CD4-positive, alpha-beta T cell treated with Interleukin-4 for 1 hour (primary cell): Measurements from ENCODE around the gene RFX2.

Experiments
- DNase-seq, 2 donors: peaks; one replicate each; pipeline ENCODE4 v3.0.0-alpha.2; 2020 to 2022

Gene RFX2

DNA sequence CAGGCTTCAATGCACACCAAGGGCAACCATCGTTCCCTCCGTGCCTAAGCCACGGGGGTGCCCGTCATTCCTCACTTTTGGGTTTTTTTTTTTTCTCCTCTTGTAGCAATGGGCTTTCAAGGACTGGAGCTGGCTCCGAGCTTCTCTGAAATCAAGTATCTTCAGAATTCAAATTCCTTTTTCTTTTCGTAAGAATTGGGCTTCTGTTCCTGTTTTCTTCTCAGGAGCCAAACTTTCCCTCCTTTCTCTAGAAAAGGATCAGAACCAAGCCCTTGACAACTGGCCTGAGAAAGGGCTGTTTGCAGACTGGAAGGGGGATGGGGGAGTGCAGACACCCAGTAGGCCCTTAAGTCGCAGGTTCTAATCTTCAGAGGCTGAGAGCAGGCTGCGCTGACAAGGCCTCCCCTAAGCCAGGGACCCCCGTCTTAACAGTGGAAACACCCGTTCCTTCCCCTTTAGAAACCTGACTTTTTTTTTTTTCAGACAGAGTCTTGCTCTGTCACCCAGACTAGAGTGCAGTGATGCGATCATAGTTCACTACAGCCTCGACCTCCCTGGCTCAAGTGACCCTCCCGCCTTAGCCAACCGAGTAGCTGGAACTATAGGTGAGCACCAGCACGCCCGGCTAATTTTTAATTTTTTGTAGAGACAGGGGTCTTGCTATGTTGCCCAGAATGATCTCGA, 51.6 kb downstream of the RFX2 start:
- DNase-seq: no peak

DNA sequence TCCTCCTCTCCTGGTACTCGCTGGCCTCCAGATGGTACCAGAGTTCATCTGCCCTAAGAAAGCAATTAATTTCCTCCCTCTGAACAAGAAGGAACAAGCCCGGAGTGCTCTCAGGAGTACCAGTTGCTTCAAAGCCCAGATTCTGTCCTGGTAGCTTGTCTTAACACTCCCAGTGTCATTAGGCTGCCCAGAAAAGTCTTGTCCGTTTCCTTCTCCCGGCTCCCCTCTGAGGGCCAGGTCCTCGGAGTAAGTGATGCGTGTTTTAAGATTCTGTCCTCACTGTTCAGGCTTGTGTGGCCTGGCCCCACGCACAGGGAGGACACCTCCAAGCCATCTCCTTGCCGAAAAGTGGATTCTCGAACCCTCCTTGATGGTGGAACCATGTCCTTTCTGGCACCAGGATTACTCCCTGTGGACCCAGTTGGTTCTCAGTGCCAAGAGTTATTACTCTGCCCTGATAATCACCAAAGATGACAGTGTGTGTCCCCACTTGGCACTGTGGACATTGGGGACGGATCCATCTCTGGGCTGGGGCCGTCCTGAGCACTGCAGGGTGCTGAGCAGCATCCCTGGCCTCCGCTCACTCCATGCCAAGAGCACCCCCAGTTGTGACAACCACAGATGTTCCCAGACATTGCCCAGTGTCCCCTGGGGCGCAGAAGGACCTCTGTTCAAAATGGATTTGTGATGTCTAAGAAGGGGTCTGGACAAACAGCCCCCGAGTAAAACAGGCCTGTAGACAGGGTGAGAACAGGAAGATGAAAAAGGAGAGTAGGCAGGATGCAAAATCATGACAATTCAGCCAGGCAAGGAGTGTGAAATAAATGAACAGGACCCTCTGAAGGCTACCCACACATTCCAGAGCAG, 52.4 kb downstream of the RFX2 start:
- DNase-seq: no peak

DNA sequence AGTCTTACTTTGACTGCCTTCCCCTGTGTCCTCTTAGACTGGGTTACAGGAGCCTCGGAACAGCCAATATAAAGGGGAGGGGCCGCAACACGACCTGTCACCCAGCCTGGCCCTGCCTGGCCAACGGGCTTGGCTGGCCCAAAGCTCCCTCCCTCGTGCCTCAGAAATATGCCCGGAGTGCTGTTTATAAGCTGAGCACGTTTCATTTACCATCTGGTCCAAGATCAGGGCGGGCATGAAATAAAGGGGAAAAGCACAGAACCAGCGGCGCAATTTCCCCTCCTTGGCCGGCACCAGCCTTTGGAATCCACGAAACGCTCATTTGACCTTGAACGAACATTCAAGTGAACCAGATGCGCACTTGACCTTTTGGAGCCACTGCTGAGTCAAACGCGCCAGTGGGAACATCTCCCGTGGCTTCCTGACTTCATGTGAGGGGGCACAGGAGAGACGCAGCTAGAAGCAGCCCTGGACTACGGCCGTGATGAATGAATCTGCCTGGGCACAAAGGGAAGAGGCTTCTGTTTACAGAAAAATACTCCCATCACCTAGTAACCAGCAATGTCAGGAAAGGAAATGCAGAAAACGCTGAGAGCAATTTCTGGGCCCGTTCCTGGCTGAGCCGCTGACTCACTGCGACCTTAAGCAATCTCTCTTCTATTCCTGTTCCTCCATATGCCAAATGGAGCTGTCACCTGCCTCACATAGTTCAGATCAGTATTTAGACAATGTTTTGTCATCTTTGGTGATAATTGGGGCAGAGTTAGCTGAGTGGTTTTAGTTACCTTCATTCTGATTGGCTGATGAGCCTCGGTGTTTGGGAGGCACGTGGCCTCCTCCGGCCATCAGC, 53.3 kb downstream of the RFX2 start:
- DNase-seq: peak; percentile 43 to 81

DNA sequence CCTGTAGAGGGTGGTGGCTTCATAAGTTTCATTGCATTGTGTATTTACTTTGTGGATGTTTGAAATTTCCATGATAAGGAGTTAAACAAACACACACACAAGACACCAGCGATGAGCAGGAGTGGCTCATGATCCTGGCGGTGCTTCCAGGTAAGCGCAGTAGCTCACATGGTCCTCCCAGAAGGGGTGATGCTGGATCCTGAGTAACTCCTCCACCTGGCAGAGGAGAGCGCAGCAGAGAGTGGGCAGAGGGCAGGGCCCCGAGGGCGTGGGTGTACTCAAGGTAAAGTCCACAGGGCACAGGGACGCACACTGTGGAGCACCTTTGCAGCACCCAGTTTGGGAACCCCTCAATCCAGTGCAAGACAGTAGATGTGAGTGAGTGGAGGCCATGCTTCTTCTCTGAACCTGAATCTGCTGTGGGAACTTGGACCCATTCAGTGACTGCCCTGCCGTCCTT, 54.0 kb downstream of the RFX2 start:
- DNase-seq: no peak

DNA sequence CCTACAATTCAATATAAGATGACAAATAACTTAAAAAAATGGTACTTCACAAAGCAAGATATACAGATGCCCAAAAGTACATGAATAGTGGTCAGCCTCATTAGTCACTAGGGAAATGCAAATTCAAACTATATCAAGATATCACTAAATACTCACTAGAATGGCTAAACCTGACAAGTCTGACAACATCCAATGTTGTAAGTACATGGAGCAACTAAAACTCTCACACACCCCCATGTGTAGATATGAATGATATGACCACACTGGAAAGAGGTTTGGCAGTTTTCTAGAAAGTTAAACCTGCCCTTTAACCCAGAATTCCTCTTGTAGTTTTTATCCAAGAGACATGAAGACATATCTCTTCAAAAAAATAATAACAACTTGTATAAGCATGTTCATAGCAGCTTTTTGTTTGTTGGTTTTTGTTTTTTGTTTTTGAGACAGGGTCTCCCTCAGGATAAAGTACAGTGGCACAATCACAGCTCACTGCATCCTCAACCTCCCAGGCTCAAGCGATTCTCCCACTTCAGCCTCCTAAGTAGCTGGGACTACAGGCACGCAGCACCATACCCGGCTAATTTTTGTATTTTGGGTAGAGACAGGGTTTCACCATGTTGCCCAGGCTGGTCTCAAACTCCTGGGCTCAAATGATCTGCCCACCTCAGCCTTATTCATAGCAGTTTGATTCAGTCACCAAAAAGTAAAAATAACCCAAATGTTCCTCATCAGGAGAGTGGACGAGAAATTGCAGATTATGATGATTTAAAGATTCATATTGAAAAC, 55.1 kb downstream of the RFX2 start:
- no peak for DNase-seq

DNA sequence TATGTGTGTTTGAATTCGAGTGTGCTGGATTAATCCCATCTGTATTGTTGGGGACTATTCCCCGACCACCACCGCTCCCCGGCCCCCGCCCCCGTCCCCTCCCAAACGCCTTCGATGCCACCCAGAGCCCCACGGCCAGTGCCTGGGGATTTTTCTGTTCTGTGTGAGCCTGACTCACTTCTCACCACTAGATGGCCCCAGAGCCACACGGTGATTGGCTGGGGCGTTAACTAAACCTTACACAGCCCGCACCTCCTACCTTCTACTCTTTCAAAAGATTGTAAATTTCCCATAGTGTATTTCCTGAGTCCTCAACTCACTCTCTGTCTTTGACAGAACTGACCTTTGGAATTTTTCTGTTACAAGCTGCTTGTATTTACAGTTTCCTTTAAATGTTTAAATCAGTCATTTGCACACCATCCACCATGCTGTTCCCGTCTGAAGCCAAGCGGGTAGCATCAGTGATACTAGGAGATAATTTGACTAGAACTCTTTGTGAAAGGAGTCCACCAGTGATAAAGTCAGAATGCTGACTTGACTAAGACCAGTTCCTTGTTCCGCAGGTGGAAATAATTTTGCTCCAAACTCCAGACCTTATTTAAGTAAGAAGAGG, 61.4 kb downstream of the RFX2 start:
- peak; percentile 80 for DNase-seq

- no peak for DNase-seq
Measured at GRCh38 chr19:6048348-6048747, 62.0 kb downstream of the RFX2 start.

- no peak for DNase-seq
Measured at GRCh38 chr19:6047741-6048251, 62.5 kb downstream of the RFX2 start.

- no peak for DNase-seq
Measured at GRCh38 chr19:6047256-6047655, 63.0 kb downstream of the RFX2 start.

GRCh38 chr19:6045108-6045507, 65.2 kb downstream of the RFX2 start:
- DNase-seq: no peak

GRCh38 chr19:6044056-6044805, 66.1 kb downstream of the RFX2 start:
- no peak for DNase-seq

GRCh38 chr19:6042776-6043726, 67.2 kb downstream of the RFX2 start:
- no peak for DNase-seq

GRCh38 chr19:6041991-6042481, 68.3 kb downstream of the RFX2 start:
- DNase-seq: no peak

GRCh38 chr19:6041071-6041470, 69.2 kb downstream of the RFX2 start:
- no peak for DNase-seq

GRCh38 chr19:6039566-6040225, 70.6 kb downstream of the RFX2 start:
- no peak for DNase-seq

- DNase-seq: no peak
Measured at GRCh38 chr19:6038634-6039405, 71.5 kb downstream of the RFX2 start.

DNA sequence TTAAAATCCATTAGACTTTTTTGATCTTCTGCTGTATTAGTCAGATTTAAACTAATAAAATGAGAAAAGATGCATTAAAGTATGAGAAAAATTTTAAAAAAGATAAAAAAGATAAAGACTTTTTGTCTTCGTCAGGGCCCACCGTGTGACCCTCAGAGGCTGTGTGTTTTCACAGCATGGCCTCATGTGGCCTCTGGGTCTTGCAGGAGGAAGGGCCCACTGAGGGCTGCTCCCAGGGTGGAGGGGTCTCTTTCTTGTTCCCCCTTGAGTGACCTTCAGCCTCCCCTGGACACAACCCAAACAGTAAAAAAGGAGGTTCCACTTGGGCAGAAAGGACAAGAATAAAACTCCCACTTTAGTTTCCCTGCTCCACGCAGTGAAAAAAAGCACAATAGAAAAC, 75.3 kb downstream of the RFX2 start:
- DNase-seq: no peak

GRCh38 chr19:6034512-6034911, 75.8 kb downstream of the RFX2 start:
- no peak for DNase-seq
